NCI-H2171 (cell line): ENCODE measurements around the gene SLC27A2.
A peak's percentile ranks its signal among the peaks of the same experiment; 100 is the strongest.
"Not testable (repeated sequence)": the region's sequence is repeated elsewhere in the genome, so short reads cannot be mapped to it uniquely, and the experiment has no call there.

ENCODE experiments used
- DNase-seq: peaks from one replicate; lab custom pipeline; 2025; lab: John Stamatoyannopoulos, UW

Gene SLC27A2

GRCh38 chr15:50163719-50164410, 18.1 kb upstream of the SLC27A2 start:
- no peak for DNase-seq

GRCh38 chr15:50164458-50164857, 17.5 kb upstream of the SLC27A2 start:
- no peak for DNase-seq

GRCh38 chr15:50166216-50166615, 15.8 kb upstream of the SLC27A2 start:
- no peak for DNase-seq

GRCh38 chr15:50167110-50167509, 14.9 kb upstream of the SLC27A2 start:
- DNase-seq = no peak

GRCh38 chr15:50168379-50168778, 13.6 kb upstream of the SLC27A2 start:
- no peak for DNase-seq

GRCh38 chr15:50168783-50169411, 13.1 kb upstream of the SLC27A2 start:
- DNase-seq = no peak

- not testable (repeated sequence) for DNase-seq
These were observed 9.6 kb upstream of the SLC27A2 start for GRCh38 chr15:50172360-50172895.

- DNase-seq = no peak
These were observed 5.1 kb upstream of the SLC27A2 start for GRCh38 chr15:50176869-50177268.

GRCh38 chr15:50180091-50180490, 1.9 kb upstream of the SLC27A2 start:
- DNase-seq = no peak

- no peak for DNase-seq
These were observed 1.4 kb upstream of the SLC27A2 start for GRCh38 chr15:50180582-50180981.

- DNase-seq = peak; percentile 70
These were observed 611 bp upstream of the SLC27A2 start for GRCh38 chr15:50181201-50181968.

- DNase-seq = peak; percentile 48
These were observed 420 bp downstream of the SLC27A2 start for GRCh38 chr15:50182219-50183013.

GRCh38 chr15:50183112-50183794, 1.3 kb downstream of the SLC27A2 start:
- DNase-seq = no peak

GRCh38 chr15:50184863-50185504, 3.0 kb downstream of the SLC27A2 start:
- no peak for DNase-seq

- no peak for DNase-seq
These were observed 4.1 kb downstream of the SLC27A2 start for GRCh38 chr15:50186090-50186489.

GRCh38 chr15:50186752-50187151, 4.8 kb downstream of the SLC27A2 start:
- no peak for DNase-seq

GRCh38 chr15:50187525-50187924, 5.5 kb downstream of the SLC27A2 start:
- no peak for DNase-seq

GRCh38 chr15:50187997-50188396, 6.0 kb downstream of the SLC27A2 start:
- no peak for DNase-seq

GRCh38 chr15:50188793-50189192, 6.8 kb downstream of the SLC27A2 start:
- DNase-seq = not testable (repeated sequence)

- no peak for DNase-seq
These were observed 7.6 kb downstream of the SLC27A2 start for GRCh38 chr15:50189633-50190032.

GRCh38 chr15:50190166-50190570, 8.2 kb downstream of the SLC27A2 start:
- no peak for DNase-seq
